Right lobe of liver (tissue), 6 donors: ENCODE measurements around the gene GPR17. TPM values are rescaled to one million over a fixed set of nuclear protein-coding genes. Genes with fewer than 3 reads are reported as not detected.

Experiments
- ATAC-seq, 4 donors: fragments of 200-7000 bp; cut with Tn5 transposase; one replicate each; pipeline ENCODE4 v1.9.1; 2020; ENCODE audit warnings: mild to moderate bottlenecking in 4 of 4, moderate library complexity in 4 of 4
- DNase-seq, 3 donors: peaks; one replicate each; pipeline ENCODE4 v3.0.0-alpha.2; 2020
- H3K27ac ChIP-seq, 3 donors: fragments of 200-600 bp; one replicate each; pipeline ENCODE4 v1.8.0; 2022
- H3K27me3 ChIP-seq, 2 donors: fragments of 200-600 bp; one replicate each; pipeline ENCODE4 v1.8.0; 2022
- H3K36me3 ChIP-seq, 4 donors: fragments of 200-600 bp; sonication (generic) in 1 of 4; one replicate each; pipeline versions ENCODE4 v1.5.1 to v1.8.0; 2017 to 2022; ENCODE audit warnings: control low read depth in 1 of 4
- H3K4me1 ChIP-seq, 4 donors: fragments of 200-600 bp; sonication (generic) in 1 of 4; one replicate each; pipeline versions ENCODE4 v1.5.1 to v1.8.0; 2017 to 2022; ENCODE audit warnings: control low read depth in 1 of 4
- H3K4me3 ChIP-seq, 3 donors: fragments of 200-600 bp; one replicate each; pipeline ENCODE4 v1.8.0; 2022
- H3K9me3 ChIP-seq, 4 donors: fragments of 200-600 bp; sonication (generic) in 1 of 4; one replicate each; pipeline versions ENCODE4 v1.5.1 to v1.8.0; 2017 to 2022; ENCODE audit warnings: control low read depth in 1 of 4
- POLR2A ChIP-seq: fragments of 450-650 bp; IDR thresholded peaks from one replicate; pipeline ENCODE4 v1.6.1; 2017; ENCODE audit warnings: antibody characterized with exemption, mild to moderate bottlenecking
- WGBS: methylation state at CpG from one replicate; pipeline ENCODE4 v1.1.6; 2018; ENCODE audit warnings: low coverage, low lambda C conversion rate; ENCODE audit not compliant: insufficient coverage; ENCODE audit errors: missing lambda C conversion rate; 5-methylcytosine and 5-hydroxymethylcytosine counted together
- intact Hi-C, 2 donors: fragments of 100-400 bp; cut with DNase I; formaldehyde crosslinking; loops; one replicate each; pipeline versions ENCODE4 v1.11.2 to v1.14.1; 2022
- total RNA-seq, 6 experiments: library from RNA; depleted of rRNA in 2 of 6; stranded (reverse); fragments of >200 nt in 2 of 6; fragmentation: NEBNext Ultra II Directional in 3 of 6; extraction: Animal tissue kit (Norgen Biotek cat#: 25700) in 3 of 6; gene quantifications; one replicate each; pipeline versions ENCODE4 v1.1.0 to v1.2.4, GENCODE V29; 2016 to 2023
- TF ChIP-seq, protein P1 (sequence below), 4 donors: fragments of 200-600 bp in 3 of 4; fragments of 450-650 bp in 1 of 4; IDR thresholded peaks; one replicate each; pipeline versions ENCODE4 v1.5.1 to v1.8.0; 2016 to 2022; ENCODE audit warnings: antibody characterized with exemption in 4 of 4, mild to moderate bottlenecking in 2 of 4
- donor health status: DM: no; HTN: yes; CAD: no.
- donor health status: DM: no; HTN: no; CAD: no.
- donor health status: DM: no; HTN: no; CAD: no.
- donor health status: DM: no; HTN: yes; CAD: no.
- donor health status: DM: no; HTN: yes; CAD: no.

GPR17 gene
- total RNA-seq, 6 experiments from 2014 or later, result not detected

DNA sequence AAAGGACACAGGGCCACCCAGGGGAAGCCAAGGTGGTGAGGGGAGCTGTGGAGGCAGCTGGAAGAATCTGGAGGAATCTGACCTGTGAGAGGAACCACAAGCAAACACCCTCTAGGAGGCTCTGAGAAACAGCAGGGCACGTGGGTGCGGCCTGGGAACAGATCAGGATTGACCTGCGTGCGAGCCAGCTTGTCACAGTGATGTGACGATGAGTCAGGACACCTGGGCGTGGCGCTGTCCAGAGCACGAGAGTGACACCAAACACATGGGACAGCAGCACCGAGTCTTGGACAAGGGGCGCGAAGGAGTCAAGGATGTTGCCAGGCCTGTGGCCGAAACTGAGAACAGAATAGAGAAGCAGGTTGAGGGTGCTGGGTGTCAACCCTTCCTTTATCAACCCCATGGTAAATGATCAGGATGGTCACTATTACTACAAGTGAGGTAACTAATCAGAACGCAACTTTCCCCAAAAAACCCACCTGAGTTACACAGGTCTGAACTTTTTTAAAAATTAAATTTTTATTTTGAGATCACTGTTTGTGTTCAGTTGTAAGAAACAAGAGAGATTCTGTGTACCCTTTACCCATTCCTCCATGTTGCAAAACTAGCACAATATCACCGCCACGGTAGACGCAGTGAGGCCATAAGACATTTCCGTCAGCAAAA, 54.7 kb downstream of the GPR17 start:
- intact Hi-C loops, result loop anchor here in 1 of 2 donors (2.0 kb wide), 1 partner anchor 110 kb away; the partner anchor contains the start of gene WDR33
- Histone ChIP-seq H3K27ac (peak overlapping the region; percentile 93 to 99 (median 94)), H3K9me3 (no peaks in the 10 kb centered on the region), H3K4me1 (peaks cover 0 to 43% (median 18%) of the 10 kb centered on the region in 4 donors), H3K27me3 (no peaks in the 10 kb centered on the region), H3K36me3 (no peaks in the 10 kb centered on the region), H3K4me3 (peak overlapping the region; percentile 56 to 77 (median 63))
- 23% methylated on average over 12 of the region's 17 CpGs for WGBS
- ATAC-seq (peak; percentile 46 to 70 (median 62)), DNase-seq (peak; percentile 83 to 92 (median 91))
- TF ChIP-seq, protein P1, sequence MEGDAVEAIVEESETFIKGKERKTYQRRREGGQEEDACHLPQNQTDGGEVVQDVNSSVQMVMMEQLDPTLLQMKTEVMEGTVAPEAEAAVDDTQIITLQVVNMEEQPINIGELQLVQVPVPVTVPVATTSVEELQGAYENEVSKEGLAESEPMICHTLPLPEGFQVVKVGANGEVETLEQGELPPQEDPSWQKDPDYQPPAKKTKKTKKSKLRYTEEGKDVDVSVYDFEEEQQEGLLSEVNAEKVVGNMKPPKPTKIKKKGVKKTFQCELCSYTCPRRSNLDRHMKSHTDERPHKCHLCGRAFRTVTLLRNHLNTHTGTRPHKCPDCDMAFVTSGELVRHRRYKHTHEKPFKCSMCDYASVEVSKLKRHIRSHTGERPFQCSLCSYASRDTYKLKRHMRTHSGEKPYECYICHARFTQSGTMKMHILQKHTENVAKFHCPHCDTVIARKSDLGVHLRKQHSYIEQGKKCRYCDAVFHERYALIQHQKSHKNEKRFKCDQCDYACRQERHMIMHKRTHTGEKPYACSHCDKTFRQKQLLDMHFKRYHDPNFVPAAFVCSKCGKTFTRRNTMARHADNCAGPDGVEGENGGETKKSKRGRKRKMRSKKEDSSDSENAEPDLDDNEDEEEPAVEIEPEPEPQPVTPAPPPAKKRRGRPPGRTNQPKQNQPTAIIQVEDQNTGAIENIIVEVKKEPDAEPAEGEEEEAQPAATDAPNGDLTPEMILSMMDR (IDR thresholded peaks at IDR 0.05), result no peak
- no peak for TF ChIP-seq POLR2A

DNA sequence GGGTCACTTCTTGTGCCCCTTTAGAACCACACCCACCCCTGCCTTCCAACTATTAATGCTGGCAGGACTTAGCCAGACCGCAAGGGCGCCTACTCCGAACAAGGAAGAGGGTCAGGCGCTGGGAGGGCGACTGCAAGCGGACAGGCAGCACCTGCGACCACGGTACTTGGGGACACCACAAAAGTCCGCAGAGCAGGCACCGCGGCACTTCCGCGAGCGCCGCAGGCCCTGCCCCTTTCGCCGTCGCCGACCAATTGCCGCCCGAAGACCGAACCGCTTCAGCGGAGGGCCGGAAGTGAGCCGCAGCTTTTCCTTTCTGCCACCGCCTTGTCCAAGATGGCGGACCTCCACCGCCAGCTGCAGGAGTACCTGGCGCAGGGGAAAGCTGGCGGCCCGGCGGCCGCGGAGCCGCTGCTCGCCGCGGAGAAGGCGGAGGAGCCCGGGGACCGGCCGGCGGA, 55.3 kb downstream of the GPR17 start, which contains the start of gene SFT2D3:
SFT2D3 (plus strand) TSS at position 305 of the 458 bp plus-strand sequence; CDS start at position 337, 32 bp downstream.
- H3K4me1 ChIP-seq, result peaks cover 0 to 49% (median 21%) of the 10 kb centered on the region in 4 donors
- ATAC-seq (peak; percentile 82 to 90 (median 84)), DNase-seq (peak; percentile 95 to 97 (median 96))
- TF ChIP-seq POLR2A, result peak; percentile 98
- TF ChIP-seq, protein P1 (IDR thresholded peaks at IDR 0.05), result no peak
- H3K27me3 ChIP-seq, result no peaks in the 10 kb centered on the region
- no peaks in the 10 kb centered on the region for H3K9me3 ChIP-seq
- WGBS, result 0% methylated on average over 5 of the region's 44 CpGs
- H3K4me3 ChIP-seq, result peak within 1 kb of the TSS; percentile 56 to 77 (median 63)
- H3K36me3 ChIP-seq, result no peaks in the 10 kb centered on the region
- intact Hi-C loops, result loop anchor here in 1 of 2 donors (2.0 kb wide), 1 partner anchor 110 kb away; the partner anchor contains the start of gene WDR33
- H3K27ac ChIP-seq, result peak within 1 kb of the TSS; percentile 93 to 99 (median 94)

DNA sequence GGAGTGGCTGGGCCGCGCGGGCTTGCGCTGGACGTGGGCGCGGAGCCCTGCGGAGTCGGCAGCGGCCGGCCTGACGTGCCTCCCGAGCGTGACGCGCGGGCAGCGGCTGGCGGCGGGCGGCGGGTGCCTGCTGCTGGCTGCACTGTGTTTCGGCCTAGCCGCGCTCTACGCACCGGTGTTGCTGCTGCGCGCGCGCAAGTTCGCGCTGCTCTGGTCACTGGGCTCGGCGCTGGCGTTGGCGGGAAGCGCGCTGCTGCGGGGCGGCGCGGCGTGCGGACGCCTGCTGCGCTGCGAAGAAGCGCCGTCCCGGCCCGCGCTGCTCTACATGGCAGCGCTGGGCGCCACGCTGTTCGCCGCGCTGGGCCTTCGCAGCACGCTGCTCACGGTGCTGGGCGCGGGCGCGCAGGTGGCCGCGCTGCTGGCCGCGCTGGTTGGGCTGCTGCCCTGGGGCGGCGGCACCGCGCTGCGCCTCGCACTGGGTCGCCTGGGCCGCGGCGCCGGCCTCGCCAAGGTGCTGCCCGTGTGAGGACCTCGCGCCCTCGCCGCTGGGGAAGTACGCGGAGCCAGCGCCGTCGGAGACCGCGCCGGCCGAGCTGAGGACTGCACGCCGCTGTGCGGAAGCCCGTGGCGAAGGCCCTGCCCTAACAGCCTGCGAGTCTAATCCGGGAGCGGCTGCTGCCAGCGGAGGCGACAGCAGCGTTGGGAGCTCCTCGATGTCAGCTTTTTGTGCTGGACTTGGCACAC, 55.9 kb downstream of the GPR17 start:
- Histone ChIP-seq H3K36me3 (no peaks in the 10 kb centered on the region), H3K9me3 (no peaks in the 10 kb centered on the region), H3K27ac (peak overlapping the region; percentile 93 to 99 (median 94)), H3K4me1 (peaks cover 0 to 55% (median 24%) of the 10 kb centered on the region in 4 donors), H3K4me3 (peak overlapping the region; percentile 56 to 77 (median 63)), H3K27me3 (no peaks in the 10 kb centered on the region)
- ATAC-seq (peak; percentile 51 to 70 (median 64)), DNase-seq (peak; percentile 81 to 88 (median 87))
- 0% methylated on average over 11 of the region's 108 CpGs for WGBS
- peak; percentile 58 for TF ChIP-seq POLR2A
- TF ChIP-seq, protein P1 (IDR thresholded peaks at IDR 0.05), result peak in 3 of 4 donors; percentile 11 to 51 (median 22)
- intact Hi-C loops, result loop anchor here in 1 of 2 donors (2.0 kb wide), 1 partner anchor 109 kb away; the partner anchor contains the start of gene WDR33

Other genes with a start within 250 kb of the GPR17 start
- gene PROC, start 227.7 kb upstream of the GPR17 start, total RNA-seq, result 100 to 1,000 TPM; 224 to 447 (median 319) TPM
- gene IWS1, start 119.7 kb upstream of the GPR17 start, total RNA-seq, result 10 to 100 TPM; 15.7 to 27.9 (median 20.1) TPM
- gene MYO7B, start 110.5 kb upstream of the GPR17 start, total RNA-seq, result 1 to 10 TPM in 2 of 6 experiments, under 1 TPM in 3, not detected in 1; 0.21 to 2.7 (median 0.37) TPM
- gene LIMS2, start 29.4 kb downstream of the GPR17 start, total RNA-seq, result 10 to 100 TPM in 5 of 6 experiments, 1 to 10 TPM in 1; 6.6 to 37.7 (median 19.5) TPM
- 1 to 10 TPM; 1.6 to 4.7 (median 3.4) TPM for gene SFT2D3, start 55.3 kb downstream of the GPR17 start, total RNA-seq
- gene WDR33, start 165.0 kb downstream of the GPR17 start, total RNA-seq, result 10 to 100 TPM; 15.6 to 38.3 (median 28.0) TPM
- 10 to 100 TPM; 10.1 to 21.5 (median 15.5) TPM for gene POLR2D, start 212.0 kb downstream of the GPR17 start, total RNA-seq
- gene AMMECR1L, start 239.8 kb downstream of the GPR17 start, total RNA-seq, result 1 to 10 TPM; 5.3 to 7.6 (median 6.7) TPM